DMS153 treated with DMSO at 0.1 percent for 48 hours (cell line): ENCODE data around the gene DVL2.
"Not testable (repeated sequence)": the region's sequence is repeated elsewhere in the genome, so short reads cannot be mapped to it uniquely, and the experiment has no call there.

Experiments used
- DNase-seq: peaks from one replicate; lab custom pipeline; 2025; ENCODE audit not compliant: unreplicated experiment; lab: John Stamatoyannopoulos, UW

DVL2 gene

GRCh38 chr17:7204336-7204735 lies 30.0 kb downstream of the DVL2 start:
- no peak for DNase-seq

- no peak for DNase-seq
Observed at GRCh38 chr17:7203391-7203790, 30.9 kb downstream of the DVL2 start.

DNA sequence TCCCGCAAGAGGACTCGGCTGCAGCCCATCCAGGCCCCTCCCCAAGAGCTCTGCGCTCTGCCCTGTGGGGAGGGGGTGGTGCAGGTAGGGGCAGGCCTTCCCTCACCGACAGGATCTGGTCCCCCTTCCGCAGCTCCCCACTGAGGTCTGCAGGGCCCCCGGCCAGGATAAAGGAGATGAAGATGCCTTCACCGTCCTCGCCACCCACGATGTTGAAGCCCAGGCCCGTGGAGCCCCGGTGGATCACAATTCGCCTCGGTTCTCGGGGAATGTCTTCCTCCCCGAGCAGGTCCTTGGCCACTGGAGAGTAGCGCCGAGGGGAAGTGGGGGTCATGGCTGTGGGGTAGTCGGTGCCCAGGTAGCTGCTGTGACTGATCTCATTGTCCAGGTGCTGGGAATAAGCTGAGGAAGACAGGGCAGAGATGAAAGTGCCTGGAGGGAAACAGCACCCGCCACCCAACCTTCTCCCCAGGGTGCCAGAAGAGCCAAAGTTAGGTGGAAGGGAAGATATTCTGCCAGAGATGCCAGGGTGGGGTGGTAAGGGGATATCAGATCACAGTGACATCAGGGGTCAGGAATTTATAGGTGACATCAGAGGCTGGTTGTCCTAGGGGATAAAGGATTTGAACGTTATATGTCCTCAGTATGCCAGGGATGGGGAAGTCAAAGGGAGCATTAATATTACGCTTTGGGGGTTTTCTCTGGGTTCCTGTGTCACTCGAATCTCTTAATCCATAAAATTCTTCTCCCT lies 37.5 kb downstream of the DVL2 start:
- DNase-seq, result no peak

DNA sequence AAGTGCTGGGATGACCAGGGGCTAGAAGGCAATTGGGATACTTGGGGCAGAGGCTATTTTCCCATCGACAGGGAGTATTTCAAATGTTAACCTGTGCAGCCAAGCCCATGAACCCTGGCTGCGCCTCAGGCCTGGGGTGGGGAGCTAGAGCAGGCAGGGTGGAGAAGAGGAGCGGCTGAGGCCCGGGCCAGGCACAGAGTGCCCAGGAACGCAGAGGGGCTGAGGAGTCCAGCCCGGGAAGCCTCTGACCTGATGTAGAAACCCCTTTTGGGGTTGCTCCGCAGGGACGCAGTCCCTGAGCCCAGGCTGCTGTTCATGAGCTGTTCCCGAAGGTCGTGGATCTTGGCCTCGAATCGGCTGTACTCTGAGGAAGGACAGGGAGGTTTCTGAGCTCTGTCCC lies 38.3 kb downstream of the DVL2 start:
- DNase-seq, result no peak

- DNase-seq, result no peak
Observed at GRCh38 chr17:7192271-7192937, 41.9 kb downstream of the DVL2 start.

DNA sequence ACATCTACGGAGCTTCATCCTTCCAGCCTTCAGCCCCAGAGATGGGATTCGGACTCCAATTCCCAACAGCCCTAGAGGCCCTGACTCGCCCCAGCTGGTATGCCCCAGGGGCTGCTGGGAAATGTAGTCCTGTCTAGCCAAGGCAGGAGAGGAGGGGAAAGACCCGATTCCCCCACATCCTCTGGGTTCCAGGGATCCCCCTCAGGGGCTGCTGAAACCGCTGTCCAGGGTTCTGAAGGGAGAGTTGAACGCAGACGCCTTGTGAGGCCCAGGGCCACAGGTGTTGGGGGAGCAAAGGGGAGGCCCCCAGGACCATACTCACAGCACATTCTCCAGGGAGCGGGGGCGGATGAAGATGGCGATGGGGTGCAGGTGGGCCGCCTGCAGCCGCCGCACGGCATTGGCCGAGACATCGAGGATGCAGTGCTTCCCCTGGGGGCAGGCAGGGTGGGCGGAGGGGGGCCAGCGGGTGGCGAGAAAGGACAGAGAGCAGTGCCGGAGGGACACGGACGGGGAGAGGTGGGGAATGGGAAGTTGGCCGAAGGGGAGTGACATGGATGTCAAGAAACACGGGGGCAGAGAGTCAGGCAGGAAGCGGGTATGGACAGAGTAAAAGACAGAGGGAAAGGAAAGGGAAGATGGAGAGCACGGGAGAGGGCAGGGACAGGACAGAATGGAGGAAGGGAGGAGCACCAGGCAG lies 42.6 kb downstream of the DVL2 start:
- DNase-seq, result no peak

- no peak for DNase-seq
Observed at GRCh38 chr17:7191069-7191468, 43.2 kb downstream of the DVL2 start.

- DNase-seq, result no peak
Observed at GRCh38 chr17:7190276-7190917, 43.9 kb downstream of the DVL2 start.

DNA sequence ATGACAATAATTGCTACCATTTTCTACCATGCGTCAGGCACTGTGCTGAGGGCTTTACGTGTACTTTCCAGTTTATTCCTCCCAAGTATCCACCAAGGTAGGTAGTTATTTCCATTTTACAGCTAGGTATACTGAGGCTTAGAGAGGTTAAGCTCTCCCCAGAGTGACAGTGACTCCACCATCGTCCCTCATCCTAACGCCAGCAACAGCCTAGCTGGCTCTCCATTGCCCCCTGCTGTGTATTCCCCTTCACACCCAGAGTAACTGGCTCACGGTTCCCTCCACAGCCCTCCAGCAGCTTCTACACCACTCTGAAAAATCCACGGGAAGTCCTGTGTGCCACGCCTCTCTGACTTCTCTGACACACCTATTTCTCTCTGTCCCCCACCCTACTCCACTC lies 48.1 kb downstream of the DVL2 start:
- no peak for DNase-seq

GRCh38 chr17:7184647-7185046 lies 49.7 kb downstream of the DVL2 start:
- no peak for DNase-seq

DNA sequence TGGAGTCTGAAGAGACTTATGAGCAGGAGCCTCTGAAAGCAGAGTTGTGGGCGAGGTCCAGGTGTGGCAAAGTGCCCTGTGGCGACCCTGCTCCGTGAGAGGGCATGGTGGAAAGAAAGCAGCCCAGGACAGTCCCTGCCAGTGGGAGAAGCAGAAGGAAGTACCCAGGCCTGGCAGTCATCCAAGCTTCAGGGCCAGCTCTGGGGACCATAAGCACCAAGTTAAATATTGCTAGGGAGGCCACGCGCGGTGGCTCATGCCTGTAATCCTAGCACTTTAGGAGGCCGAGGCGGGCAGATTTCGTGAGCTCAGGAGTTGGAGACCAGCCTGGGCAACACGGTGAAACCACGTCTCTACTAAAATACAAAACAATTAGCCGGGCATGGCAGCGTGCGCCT lies 50.2 kb downstream of the DVL2 start:
- DNase-seq, result peak; percentile 42

- DNase-seq, result no peak
Observed at GRCh38 chr17:7183433-7184090, 50.8 kb downstream of the DVL2 start.

GRCh38 chr17:7182101-7182500 lies 52.2 kb downstream of the DVL2 start:
- not testable (repeated sequence) for DNase-seq

DNA sequence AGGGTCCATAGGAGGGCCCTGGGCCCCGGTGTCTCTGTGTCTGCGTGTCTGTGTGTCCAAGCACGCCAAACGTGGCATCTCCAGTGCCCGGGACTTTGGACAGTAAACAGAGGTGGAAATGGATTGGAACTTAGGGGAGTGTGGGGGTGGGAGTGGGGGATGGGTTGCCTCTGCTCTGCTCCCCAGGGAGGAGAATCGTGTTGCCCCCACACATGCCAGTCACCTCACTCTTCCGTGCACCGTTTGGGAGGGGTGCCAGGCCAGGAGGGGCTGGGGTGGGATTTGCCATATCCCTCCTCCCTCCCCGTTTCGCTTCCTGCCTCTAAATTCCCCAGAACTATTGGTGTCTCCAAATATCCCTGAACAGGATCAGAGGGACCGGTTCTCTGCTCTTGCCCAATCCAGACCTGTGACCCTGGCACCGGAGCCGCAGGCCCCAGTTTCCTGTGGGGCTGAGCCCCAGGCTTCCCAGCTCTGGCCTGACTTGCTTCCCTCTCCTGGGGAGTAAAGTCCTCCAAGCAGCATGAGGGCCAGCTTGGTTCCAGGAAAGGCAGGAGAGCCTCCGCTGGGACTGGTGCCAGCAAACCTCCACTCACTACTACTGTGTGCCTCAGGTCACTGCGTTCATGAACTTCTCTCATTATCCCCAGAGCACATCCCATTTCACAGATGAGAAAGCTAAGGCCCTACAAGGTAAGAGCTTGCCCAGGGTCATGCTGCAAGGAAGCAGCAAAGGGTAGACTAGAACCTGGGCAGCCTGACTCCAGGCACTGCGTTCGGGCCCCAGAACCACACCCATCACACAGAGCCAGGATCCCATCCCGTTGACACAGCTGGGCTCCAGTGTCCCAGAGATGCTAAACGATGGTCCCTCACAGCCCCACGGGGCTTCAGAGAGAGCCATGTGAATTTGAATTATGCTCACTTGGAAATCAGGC lies 54.7 kb downstream of the DVL2 start, which contains the start of gene ASGR1:
ASGR1 (minus strand) TSS at position 54 of the 938 bp plus-strand sequence. CDS start 807 bp downstream, outside the sequence.
- no peak for DNase-seq

- DNase-seq, result no peak
Observed at GRCh38 chr17:7178973-7179316, 55.4 kb downstream of the DVL2 start.

DNA sequence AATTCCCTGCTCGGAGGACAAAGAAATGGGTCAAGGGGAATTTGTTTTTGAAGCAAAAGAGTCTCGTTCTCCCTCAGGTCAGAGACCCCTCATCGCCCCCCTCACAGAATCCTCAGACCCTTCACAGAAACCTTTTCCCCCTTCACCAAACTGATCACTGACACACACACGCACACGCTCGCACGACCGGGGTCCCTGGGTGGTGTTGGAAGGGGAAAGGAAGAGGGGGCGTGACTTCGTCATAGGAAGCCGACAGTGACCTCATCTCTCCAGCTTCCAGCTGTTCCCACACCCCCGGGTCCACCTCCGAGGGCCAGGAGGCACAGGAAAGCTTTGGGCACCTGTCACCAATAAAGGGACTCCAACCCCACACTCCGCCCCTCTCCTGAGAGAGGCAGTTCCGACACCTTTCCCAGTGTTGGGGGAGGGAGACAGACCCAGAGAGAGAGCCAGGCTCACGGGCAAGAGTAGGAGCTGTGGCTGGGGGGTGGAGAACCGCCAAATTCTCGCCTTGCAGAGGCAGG lies 56.3 kb downstream of the DVL2 start:
- DNase-seq, result no peak

DNA sequence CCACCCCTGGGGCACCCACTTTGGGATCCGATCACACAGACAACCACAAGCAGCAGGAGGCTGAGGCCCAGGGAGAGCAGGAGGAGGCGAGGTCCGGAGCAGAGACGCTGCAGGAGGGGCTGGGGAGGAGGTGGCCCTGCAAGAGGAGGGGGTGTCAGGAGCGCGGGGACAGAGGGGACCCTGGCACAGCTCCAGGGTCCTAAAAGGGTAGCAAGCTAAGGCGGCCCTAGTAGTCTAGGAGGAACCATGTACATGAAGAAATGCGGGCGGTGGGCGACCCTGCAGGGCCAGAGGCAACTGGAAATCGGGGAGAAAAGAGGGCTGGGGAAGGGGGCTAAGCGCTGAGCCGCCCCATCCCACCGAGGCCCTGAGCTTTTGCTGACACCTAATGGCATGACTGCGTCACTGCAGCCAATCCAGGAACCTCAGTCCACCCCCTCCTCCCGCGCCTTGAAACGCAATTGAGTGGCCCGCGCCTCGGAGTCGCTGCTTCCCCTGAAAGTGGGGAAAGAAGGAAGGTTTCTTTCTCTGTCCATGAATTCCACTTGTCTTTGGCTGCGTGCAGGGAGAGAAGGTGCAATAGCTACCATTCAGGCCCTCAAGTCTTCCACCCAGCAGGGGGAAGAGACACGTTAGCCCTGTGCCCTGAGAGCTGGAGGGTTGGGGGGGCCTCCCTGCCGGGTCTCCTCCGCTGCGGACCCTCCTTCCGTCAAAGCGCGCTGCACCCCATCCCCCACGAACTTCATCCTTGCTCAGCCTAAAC lies 56.9 kb downstream of the DVL2 start:
- peak; percentile 3 for DNase-seq

GRCh38 chr17:7176841-7177190 lies 57.5 kb downstream of the DVL2 start:
- DNase-seq, result no peak
